Stimulated activated naive CD8-positive, alpha-beta T cell treated with anti-CD3 and anti-CD28 coated beads, Interleukin-15, Interleukin-2, amounts not matched to agents 100 U/mL and 50 U/mL, for 24 hours (primary cell): ENCODE results near the gene FOSL1.

Experiments
- ATAC-seq: fragments of 150-1000 bp; cut with Tn5 transposase; one replicate; pipeline ENCODE4 v1.10.0; 2021
- DNase-seq: peaks from one replicate; pipeline ENCODE4 v3.0.0; 2021

The FOSL1 gene

GRCh38 chr11:65896034-65896999 is 3.9 kb downstream of the FOSL1 start:
- DNase-seq (no peak), ATAC-seq (no peak)

- ATAC-seq (no peak), DNase-seq (no peak)
Observed at GRCh38 chr11:65895482-65895981, 4.7 kb downstream of the FOSL1 start.

- DNase-seq (no peak), ATAC-seq (no peak)
Observed at GRCh38 chr11:65894034-65894591, 6.1 kb downstream of the FOSL1 start.

GRCh38 chr11:65892661-65893317 is 7.4 kb downstream of the FOSL1 start:
- no peak for ATAC-seq
- no peak for DNase-seq

GRCh38 chr11:65892137-65892540 is 8.0 kb downstream of the FOSL1 start:
- ATAC-seq (peak; percentile 20), DNase-seq (peak; percentile 63)

- DNase-seq, result peak; percentile 68
- no peak for ATAC-seq
Observed at GRCh38 chr11:65891219-65892136, 8.7 kb downstream of the FOSL1 start.

GRCh38 chr11:65890324-65891218 is 9.6 kb downstream of the FOSL1 start, which contains the start of gene CCDC85B:
Gene CCDC85B, plus strand, starts transcription at chr11:65890673. Its CDS starts 111 bp downstream, at chr11:65890784.
- ATAC-seq, result peak; percentile 55
- peak; percentile 99 for DNase-seq

- ATAC-seq, result peak; percentile 69
- DNase-seq, result peak; percentile 98
Observed at GRCh38 chr11:65888163-65888814, 11.9 kb downstream of the FOSL1 start, which contains the start of gene FIBP. Gene FIBP, minus strand, starts transcription at chr11:65888471. Its CDS starts 53 bp downstream, at chr11:65888418.

GRCh38 chr11:65887723-65888162 is 12.4 kb downstream of the FOSL1 start:
- no peak for DNase-seq
- ATAC-seq, result no peak

GRCh38 chr11:65886826-65887722 is 13.1 kb downstream of the FOSL1 start:
- no peak for DNase-seq
- no peak for ATAC-seq

- DNase-seq, result no peak
- no peak for ATAC-seq
Observed at GRCh38 chr11:65885808-65886536, 14.2 kb downstream of the FOSL1 start.

- ATAC-seq (no peak), DNase-seq (no peak)
Observed at GRCh38 chr11:65885231-65885630, 15.0 kb downstream of the FOSL1 start.

GRCh38 chr11:65884716-65885092 is 15.5 kb downstream of the FOSL1 start:
- DNase-seq (peak; percentile 88), ATAC-seq (peak; percentile 44)

- no peak for ATAC-seq
- no peak for DNase-seq
Observed at GRCh38 chr11:65883786-65884715, 16.1 kb downstream of the FOSL1 start.

- ATAC-seq, result no peak
- no peak for DNase-seq
Observed at GRCh38 chr11:65883058-65883761, 17.0 kb downstream of the FOSL1 start.
